Stimulated activated CD4-positive, alpha-beta T cell treated with anti-CD3 and anti-CD28 coated beads, Interleukin-2, amount 100 ng/mL, for 4 hours (primary cell): Measurements from ENCODE around the gene HCFC2.
"Not testable (repeated sequence)": the region's sequence is repeated elsewhere in the genome, so short reads cannot be mapped to it uniquely, and the experiment has no call there.

ENCODE experiments used
- DNase-seq: peaks from one replicate; pipeline ENCODE4 v3.0.0-alpha.2; 2020; ENCODE audit warnings: low read depth

The HCFC2 gene

GRCh38 chr12:104057771-104058197 lies 6.5 kb upstream of the HCFC2 start:
- no peak for DNase-seq

GRCh38 chr12:104058802-104059201 lies 5.5 kb upstream of the HCFC2 start:
- no peak for DNase-seq

GRCh38 chr12:104059963-104060362 lies 4.4 kb upstream of the HCFC2 start:
- DNase-seq: no peak

DNA sequence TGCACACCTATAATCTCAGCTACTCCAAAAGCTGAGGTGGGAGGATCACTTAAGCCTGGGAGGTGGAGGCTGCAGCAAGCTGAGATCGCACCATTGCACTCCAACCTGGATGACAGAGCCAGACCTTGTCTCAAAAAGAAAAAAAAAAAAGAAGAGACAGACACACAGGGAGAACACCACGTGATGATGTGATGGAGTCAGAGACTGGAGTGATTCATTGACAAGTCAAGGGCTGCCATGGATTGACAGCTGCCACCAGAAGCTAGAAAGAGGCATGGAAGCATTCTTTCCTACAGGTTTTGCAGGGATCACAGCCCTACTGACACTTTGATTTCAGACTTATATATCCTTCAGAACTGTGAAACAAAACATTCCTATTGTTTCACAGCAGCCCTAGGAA lies 3.5 kb upstream of the HCFC2 start:
- no peak for DNase-seq

- no peak for DNase-seq
Measured at GRCh38 chr12:104063712-104064030, 660 bp upstream of the HCFC2 start.

GRCh38 chr12:104064842-104065427 lies 604 bp downstream of the HCFC2 start:
- DNase-seq: no peak

DNA sequence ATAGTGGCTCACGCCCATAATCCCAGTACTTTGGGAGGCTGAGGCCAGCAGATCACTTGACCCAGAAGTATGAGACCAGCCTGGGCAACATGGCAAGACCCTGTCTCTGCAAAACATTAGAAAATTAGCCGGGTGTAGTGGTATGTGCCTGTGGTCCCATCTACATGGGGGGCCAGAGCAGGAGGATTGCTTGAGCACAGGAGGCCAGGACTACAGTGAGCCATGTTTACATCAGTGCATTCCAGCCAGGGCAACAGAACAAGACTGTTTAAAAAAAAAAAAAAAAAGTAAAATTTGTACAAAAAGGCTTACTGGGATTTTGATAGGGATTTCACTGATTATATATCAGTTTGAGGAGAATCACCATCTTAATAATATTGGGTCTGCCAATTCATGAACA lies 7.8 kb downstream of the HCFC2 start:
- no peak for DNase-seq

GRCh38 chr12:104073699-104074098 lies 9.4 kb downstream of the HCFC2 start:
- DNase-seq: no peak

- no peak for DNase-seq
Measured at GRCh38 chr12:104079024-104079423, 14.7 kb downstream of the HCFC2 start.

DNA sequence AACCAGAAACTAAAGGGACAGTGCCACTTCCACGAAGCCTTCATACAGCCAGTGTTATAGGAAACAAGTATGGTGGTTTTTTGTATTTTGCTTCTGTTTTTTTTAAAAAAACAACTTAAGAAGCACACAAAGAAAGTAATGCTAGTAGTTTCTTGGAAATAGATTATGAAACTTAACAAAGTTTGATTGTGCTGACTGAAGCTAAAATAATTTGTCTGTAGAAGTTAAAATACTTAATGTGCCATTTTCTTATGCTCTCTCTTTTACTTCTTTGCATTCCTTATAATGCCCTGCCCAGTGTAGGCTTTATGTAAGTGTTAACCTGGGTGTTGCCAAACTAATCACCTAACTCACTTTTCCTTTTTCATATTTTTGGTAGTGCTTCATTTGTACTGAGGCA lies 16.4 kb downstream of the HCFC2 start:
- DNase-seq: no peak

DNA sequence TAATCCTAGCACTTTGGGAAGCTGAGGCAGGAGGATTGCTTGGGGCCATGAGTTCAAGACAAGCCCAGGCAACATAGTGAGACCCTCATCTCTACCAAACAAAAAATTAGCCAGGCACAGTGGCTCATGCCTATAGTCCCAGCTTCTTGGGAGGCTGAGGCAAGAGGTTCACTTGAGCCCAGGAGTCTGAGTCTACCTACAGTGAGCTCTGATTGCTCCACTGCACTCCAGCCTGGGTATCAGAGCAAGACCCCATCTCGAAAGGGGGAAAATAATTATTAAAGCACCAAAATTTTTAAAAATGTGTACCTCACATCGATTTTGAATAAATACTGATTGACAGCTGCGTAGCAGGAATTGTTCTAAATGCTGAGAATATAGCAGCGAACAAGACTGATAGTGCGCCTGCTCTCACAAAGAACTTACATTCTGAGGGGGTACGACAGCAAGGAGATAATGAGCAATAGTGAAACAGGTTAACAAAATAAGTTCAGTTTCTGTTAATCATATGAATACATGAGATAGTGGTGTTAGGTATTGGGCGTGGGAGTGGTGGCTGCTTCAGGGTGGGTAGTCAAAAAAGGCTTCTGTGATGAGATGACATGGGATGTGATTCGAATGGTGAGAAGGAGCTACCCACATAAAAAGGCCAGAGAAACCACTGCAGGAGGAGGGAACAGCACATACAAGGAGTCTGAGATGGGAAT lies 19.6 kb downstream of the HCFC2 start:
- no peak for DNase-seq

- DNase-seq: no peak
Measured at GRCh38 chr12:104090685-104091084, 26.4 kb downstream of the HCFC2 start.

DNA sequence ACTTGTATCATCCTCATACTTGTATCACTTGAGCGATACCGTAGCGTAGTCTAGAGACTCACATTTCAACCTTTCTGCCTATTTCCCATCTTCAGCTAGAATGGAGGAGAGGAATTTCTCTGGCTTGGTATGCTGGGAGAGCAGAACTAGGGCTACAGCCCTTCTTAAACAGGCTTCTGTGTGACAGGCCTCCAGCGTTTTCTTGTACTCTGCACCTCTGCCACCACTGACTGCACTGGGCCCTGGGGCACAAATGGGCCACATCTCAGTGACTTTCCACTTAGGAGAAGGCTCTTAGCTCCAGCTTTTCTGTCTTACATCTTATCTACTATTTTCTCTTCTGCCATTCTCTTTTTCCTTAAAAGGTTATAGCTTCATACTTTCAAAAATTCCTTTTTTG lies 26.8 kb downstream of the HCFC2 start:
- DNase-seq: no peak

DNA sequence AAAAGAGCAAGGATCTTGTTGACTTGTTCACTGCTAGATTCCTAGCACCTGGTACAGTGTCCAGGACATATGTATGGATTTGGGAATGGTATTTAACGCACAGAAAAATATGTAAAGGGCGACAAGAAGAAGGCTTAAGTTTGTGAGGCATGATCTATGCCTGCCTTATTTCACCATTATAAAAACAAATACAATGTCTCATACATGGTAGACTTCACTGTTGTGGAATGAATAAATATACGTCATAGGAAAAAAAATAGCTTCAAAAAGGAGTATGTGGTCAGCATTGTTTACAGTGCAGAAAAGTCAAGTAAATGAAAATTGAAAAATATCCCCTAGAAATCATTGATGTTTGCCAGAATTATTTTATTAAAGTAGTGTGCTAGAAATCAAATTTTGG lies 30.0 kb downstream of the HCFC2 start:
- no peak for DNase-seq

GRCh38 chr12:104095289-104095688 lies 31.0 kb downstream of the HCFC2 start:
- no peak for DNase-seq

GRCh38 chr12:104097954-104098353 lies 33.6 kb downstream of the HCFC2 start:
- DNase-seq: no peak

DNA sequence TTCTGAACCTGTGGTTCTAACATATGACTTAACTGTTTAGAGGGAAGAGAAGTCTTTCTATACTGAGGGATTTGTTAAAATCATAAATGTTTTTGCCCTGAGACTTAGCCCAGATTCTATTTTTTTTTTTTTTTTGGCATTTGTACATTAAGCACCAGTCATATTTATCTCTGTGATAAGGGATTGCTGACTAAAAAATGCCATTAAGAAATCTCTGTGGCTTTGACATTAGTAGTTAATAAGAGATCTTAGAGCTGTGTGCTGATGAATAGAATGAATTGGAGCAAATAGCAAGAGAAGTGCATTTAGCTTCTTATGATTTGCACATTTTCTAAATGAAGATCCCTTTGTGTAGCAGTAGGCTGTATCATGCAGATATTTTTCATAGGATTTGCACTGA lies 41.1 kb downstream of the HCFC2 start:
- no peak for DNase-seq

GRCh38 chr12:104106965-104107364 lies 42.6 kb downstream of the HCFC2 start:
- DNase-seq: no peak

GRCh38 chr12:104108755-104109445 lies 44.6 kb downstream of the HCFC2 start:
- peak; percentile 79 for DNase-seq

GRCh38 chr12:104109446-104110271 lies 45.3 kb downstream of the HCFC2 start:
- no peak for DNase-seq

- not testable (repeated sequence) for DNase-seq
Measured at GRCh38 chr12:104114834-104115586, 50.7 kb downstream of the HCFC2 start.

DNA sequence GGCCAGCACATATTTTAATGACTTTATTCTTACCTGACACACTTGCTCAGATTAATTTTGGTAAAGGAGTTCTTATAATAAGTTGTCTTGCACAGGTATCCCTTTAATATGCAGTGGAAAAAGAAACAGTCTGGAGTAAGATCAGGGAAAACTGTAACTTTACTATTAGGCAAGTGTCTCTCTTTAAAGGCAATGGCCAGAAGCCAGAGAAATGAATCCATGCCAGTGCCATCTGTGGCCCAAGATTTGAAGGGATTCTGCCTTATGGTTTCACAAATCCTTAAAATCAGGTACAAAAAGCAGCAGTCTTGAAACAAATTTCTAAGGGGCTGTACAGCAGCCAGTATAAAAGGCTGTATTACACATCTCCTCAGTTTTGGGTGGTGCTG lies 51.2 kb downstream of the HCFC2 start:
- DNase-seq: no peak
